Neural cell (in vitro differentiated cells): ENCODE data around the gene MTOR. TPM values are rescaled to one million over a fixed set of nuclear protein-coding genes. Genes with fewer than 3 reads are reported as not detected.

Experiments used
- H2AFZ ChIP-seq: fragments of 200-600, 300-800 bp; sonication (generic), shearing (Covaris generic); 2 replicates; pipeline ENCODE4 v1.6.0; 2014; ENCODE audit warnings: low read depth, mild to moderate bottlenecking, antibody characterized with exemption, low read length, moderate library complexity
- H3F3A ChIP-seq: fragments of 200-600 bp; shearing (Covaris generic); 2 replicates; pipeline ENCODE4 v1.6.1; 2016; ENCODE audit warnings: mild to moderate bottlenecking, moderate library complexity, mixed read lengths, antibody characterized with exemption, low read length; ENCODE audit not compliant: insufficient read depth, poor library complexity, severe bottlenecking
- H3K27ac ChIP-seq: fragments of 200-600, 300-800 bp; sonication (generic), shearing (Covaris generic); 2 replicates; pipeline ENCODE4 v1.5.1; 2014; ENCODE audit warnings: mild to moderate bottlenecking, low read length, moderate library complexity
- H3K27me3 ChIP-seq: fragments of 300-800, 200-600 bp; sonication (generic), shearing (Covaris generic); 2 replicates; pipeline ENCODE4 v1.6.0; 2014; ENCODE audit warnings: mild to moderate bottlenecking, low read depth, low read length, moderate library complexity; ENCODE audit not compliant: insufficient read depth
- H3K36me3 ChIP-seq: fragments of 300-800, 200-600 bp; sonication (generic), shearing (Covaris generic); 2 replicates; pipeline ENCODE4 v1.5.1; 2014; ENCODE audit warnings: mild to moderate bottlenecking, antibody characterized with exemption, low read length, moderate library complexity; ENCODE audit not compliant: insufficient read depth
- H3K4me2 ChIP-seq: fragments of 300-800, 200-600 bp; sonication (generic), shearing (Covaris generic); 2 replicates; pipeline ENCODE4 v1.6.0; 2014; ENCODE audit warnings: mild to moderate bottlenecking, low read length
- H3K4me3 ChIP-seq: fragments of 300-800, 200-600 bp; sonication (generic), shearing (Covaris generic); 2 replicates; pipeline ENCODE4 v1.5.1; 2014; ENCODE audit warnings: mild to moderate bottlenecking, low read length, moderate library complexity
- H3K79me2 ChIP-seq: fragments of 200-600 bp; shearing (Covaris generic); replicated peaks from 2 replicates; pipeline ENCODE4 v1.6.0; 2014; ENCODE audit warnings: mild to moderate bottlenecking, low read length, moderate library complexity; ENCODE audit not compliant: insufficient read depth
- H3K9ac ChIP-seq: fragments of 300-800, 200-600 bp; sonication (generic), shearing (Covaris generic); 2 replicates; pipeline ENCODE4 v1.6.1; 2016; ENCODE audit warnings: mild to moderate bottlenecking, low read length, mixed read lengths
- H3K9me2 ChIP-seq: fragments of 200-600 bp; shearing (Covaris generic); 2 replicates; pipeline ENCODE4 v1.6.1; 2016; ENCODE audit warnings: mild to moderate bottlenecking, low read length, mixed read lengths; ENCODE audit not compliant: insufficient read depth
- H3K9me3 ChIP-seq: fragments of 200-600, 300-800 bp; sonication (generic), shearing (Covaris generic); 2 replicates; pipeline ENCODE4 v1.6.1; 2016; ENCODE audit warnings: mild to moderate bottlenecking, mixed run types, low read length, moderate library complexity, mixed read lengths
- H4K20me1 ChIP-seq: fragments of 200-600 bp; shearing (Covaris generic); 2 replicates; pipeline ENCODE4 v1.6.1; 2016; ENCODE audit warnings: mild to moderate bottlenecking, mixed run types; ENCODE audit not compliant: insufficient read depth
- EP300 ChIP-seq: fragments of 450-650 bp; conservative IDR thresholded peaks from 2 replicates; pipeline ENCODE4 v1.6.1; 2014; ENCODE audit warnings: antibody characterized with exemption, mild to moderate bottlenecking, moderate library complexity; ENCODE audit not compliant: poor library complexity, severe bottlenecking
- EZH2 ChIP-seq: fragments of 200-600, 300-800 bp; shearing (Covaris generic), sonication (generic); IDR thresholded peaks from 2 replicates; pipeline ENCODE4 v1.6.1; 2014; ENCODE audit warnings: antibody characterized with exemption, low read length, borderline replicate concordance, mild to moderate bottlenecking; ENCODE audit not compliant: insufficient read depth, poor library complexity, severe bottlenecking
- MXI1 ChIP-seq: fragments of 450-650 bp; conservative IDR thresholded peaks from 2 replicates; pipeline ENCODE4 v1.6.1; 2014; ENCODE audit warnings: antibody characterized with exemption, mild to moderate bottlenecking; ENCODE audit not compliant: poor library complexity, severe bottlenecking
- RAD21 ChIP-seq: fragments of 450-650 bp; conservative IDR thresholded peaks from 2 replicates; pipeline ENCODE4 v1.6.1; 2014; ENCODE audit warnings: antibody characterized with exemption, mild to moderate bottlenecking, moderate library complexity
- SMC3 ChIP-seq: fragments of 450-650 bp; conservative IDR thresholded peaks from 2 replicates; pipeline ENCODE4 v1.6.1; 2014; ENCODE audit warnings: antibody characterized with exemption, mild to moderate bottlenecking, moderate library complexity; ENCODE audit not compliant: poor library complexity
- TAF1 ChIP-seq: IDR thresholded peaks from 2 replicates; pipeline ENCODE4 v1.6.1; 2012; ENCODE audit warnings: low read depth
- polyA plus RNA-seq: library from polyadenylated mRNA; depleted of rRNA; stranded (reverse); fragments of >200 nt; gene quantifications from 2 replicates; pipeline ENCODE4 v1.2.3, GENCODE V29; 2014
- TF ChIP-seq, protein P1 (sequence below): fragments of 450-650 bp; IDR thresholded peaks from 2 replicates; pipeline ENCODE4 v1.5.1; 2014; ENCODE audit warnings: antibody characterized with exemption, mild to moderate bottlenecking, moderate library complexity; ENCODE audit not compliant: poor library complexity, severe bottlenecking
- TF ChIP-seq, protein P2 (sequence below): IDR thresholded peaks from 2 replicates; pipeline ENCODE4 v1.6.1; 2012; ENCODE audit warnings: borderline replicate concordance

The MTOR gene
- polyA plus RNA-seq, 1 donor from 2014 or later = 41.2 TPM

DNA sequence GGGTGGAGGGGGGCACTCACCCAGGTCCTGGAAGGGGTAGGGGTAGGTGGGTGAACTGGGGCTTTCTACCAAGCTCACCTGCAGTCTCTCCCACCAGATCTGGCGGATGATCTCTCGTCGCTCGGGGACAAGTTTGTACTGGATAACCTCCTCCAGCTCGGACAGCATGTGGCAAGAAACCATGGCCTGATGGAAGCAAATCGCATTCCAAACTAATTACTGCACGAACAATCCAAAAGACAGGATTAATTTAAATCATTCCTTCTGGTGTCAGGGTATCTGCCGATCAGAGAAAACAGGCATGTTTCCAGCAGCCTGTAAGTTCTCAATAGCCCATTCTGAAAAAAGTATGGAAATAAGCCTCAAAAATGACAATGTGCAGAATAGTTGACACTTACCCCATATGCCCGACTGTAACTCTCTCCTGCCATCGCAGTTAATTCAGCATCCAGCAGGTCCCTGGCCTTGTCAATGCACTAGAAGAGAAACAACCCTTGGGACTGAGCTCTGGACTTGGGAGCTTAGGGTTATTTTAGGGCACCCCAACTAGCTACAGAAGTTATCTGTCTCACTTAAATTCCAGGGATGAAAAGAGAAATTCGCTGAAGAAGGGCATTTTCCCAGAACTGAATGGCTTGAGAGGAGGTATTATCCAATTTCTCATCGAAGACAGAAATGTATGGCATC lies 117.6 kb downstream of the MTOR start:
- no peaks in the 10 kb centered on the region for H4K20me1 ChIP-seq
- no peaks in the 10 kb centered on the region for H3K36me3 ChIP-seq
- H3K9ac ChIP-seq = no peak overlapping the region
- H3K9me3 ChIP-seq = no peaks in the 10 kb centered on the region
- H3K27me3 ChIP-seq = no peaks in the 10 kb centered on the region
- no peak overlapping the region for H2AFZ ChIP-seq
- no peak for TF ChIP-seq RAD21
- TF ChIP-seq, protein P1, sequence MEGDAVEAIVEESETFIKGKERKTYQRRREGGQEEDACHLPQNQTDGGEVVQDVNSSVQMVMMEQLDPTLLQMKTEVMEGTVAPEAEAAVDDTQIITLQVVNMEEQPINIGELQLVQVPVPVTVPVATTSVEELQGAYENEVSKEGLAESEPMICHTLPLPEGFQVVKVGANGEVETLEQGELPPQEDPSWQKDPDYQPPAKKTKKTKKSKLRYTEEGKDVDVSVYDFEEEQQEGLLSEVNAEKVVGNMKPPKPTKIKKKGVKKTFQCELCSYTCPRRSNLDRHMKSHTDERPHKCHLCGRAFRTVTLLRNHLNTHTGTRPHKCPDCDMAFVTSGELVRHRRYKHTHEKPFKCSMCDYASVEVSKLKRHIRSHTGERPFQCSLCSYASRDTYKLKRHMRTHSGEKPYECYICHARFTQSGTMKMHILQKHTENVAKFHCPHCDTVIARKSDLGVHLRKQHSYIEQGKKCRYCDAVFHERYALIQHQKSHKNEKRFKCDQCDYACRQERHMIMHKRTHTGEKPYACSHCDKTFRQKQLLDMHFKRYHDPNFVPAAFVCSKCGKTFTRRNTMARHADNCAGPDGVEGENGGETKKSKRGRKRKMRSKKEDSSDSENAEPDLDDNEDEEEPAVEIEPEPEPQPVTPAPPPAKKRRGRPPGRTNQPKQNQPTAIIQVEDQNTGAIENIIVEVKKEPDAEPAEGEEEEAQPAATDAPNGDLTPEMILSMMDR = no peak
- TF ChIP-seq, protein P2, sequence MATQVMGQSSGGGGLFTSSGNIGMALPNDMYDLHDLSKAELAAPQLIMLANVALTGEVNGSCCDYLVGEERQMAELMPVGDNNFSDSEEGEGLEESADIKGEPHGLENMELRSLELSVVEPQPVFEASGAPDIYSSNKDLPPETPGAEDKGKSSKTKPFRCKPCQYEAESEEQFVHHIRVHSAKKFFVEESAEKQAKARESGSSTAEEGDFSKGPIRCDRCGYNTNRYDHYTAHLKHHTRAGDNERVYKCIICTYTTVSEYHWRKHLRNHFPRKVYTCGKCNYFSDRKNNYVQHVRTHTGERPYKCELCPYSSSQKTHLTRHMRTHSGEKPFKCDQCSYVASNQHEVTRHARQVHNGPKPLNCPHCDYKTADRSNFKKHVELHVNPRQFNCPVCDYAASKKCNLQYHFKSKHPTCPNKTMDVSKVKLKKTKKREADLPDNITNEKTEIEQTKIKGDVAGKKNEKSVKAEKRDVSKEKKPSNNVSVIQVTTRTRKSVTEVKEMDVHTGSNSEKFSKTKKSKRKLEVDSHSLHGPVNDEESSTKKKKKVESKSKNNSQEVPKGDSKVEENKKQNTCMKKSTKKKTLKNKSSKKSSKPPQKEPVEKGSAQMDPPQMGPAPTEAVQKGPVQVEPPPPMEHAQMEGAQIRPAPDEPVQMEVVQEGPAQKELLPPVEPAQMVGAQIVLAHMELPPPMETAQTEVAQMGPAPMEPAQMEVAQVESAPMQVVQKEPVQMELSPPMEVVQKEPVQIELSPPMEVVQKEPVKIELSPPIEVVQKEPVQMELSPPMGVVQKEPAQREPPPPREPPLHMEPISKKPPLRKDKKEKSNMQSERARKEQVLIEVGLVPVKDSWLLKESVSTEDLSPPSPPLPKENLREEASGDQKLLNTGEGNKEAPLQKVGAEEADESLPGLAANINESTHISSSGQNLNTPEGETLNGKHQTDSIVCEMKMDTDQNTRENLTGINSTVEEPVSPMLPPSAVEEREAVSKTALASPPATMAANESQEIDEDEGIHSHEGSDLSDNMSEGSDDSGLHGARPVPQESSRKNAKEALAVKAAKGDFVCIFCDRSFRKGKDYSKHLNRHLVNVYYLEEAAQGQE = no peak
- no peak for TF ChIP-seq EP300
- TF ChIP-seq MXI1 = no peak
- no peak for TF ChIP-seq SMC3
- no peak for TF ChIP-seq TAF1
- TF ChIP-seq EZH2 = no peak
- H3F3A ChIP-seq = no peaks in the 10 kb centered on the region
- H3K79me2 ChIP-seq = no peaks in the 10 kb centered on the region
- no peak overlapping the region for H3K4me2 ChIP-seq
- H3K27ac ChIP-seq = no peak overlapping the region
- no peaks in the 10 kb centered on the region for H3K9me2 ChIP-seq
- no peak overlapping the region for H3K4me3 ChIP-seq

DNA sequence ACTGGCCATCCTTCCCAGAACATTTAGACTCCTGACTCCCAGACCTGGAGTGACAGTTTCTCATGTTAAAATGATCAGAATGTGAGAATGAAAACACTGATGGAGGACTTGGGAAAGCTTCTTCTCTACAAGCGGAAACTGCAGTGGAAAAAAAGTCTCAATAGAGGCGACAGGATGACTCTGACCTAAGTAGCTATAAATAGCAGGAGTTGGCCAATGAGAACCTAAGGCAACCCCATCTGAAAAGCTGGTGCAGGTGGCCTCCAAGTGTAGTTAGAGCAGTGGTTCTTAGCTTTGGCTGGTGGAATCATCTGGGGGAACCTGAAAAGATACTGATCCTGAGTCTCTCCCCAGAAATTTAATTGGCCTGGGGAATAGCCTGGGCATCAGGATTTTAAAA lies 118.4 kb downstream of the MTOR start:
- no peaks in the 10 kb centered on the region for H3F3A ChIP-seq
- no peaks in the 10 kb centered on the region for H3K9me2 ChIP-seq
- no peaks in the 10 kb centered on the region for H3K79me2 ChIP-seq
- H3K4me2 ChIP-seq = no peak overlapping the region
- H3K36me3 ChIP-seq = no peaks in the 10 kb centered on the region
- H3K27me3 ChIP-seq = no peaks in the 10 kb centered on the region
- H4K20me1 ChIP-seq = no peaks in the 10 kb centered on the region
- H2AFZ ChIP-seq = no peak overlapping the region
- H3K27ac ChIP-seq = no peak overlapping the region
- H3K9me3 ChIP-seq = no peaks in the 10 kb centered on the region
- H3K4me3 ChIP-seq = no peak overlapping the region
- no peak for TF ChIP-seq EP300
- TF ChIP-seq, protein P1 = no peak
- no peak for TF ChIP-seq RAD21
- TF ChIP-seq, protein P2 = no peak
- H3K9ac ChIP-seq = no peak overlapping the region
